WERI-Rb-1 (cell line): Measurements from ENCODE around the gene NPY.

Experiments
- DNase-seq: peaks from one replicate; pipeline ENCODE4 v3.0.0-alpha.2; 2020
- H3K27ac ChIP-seq: fragments of 250-450 bp; sonication (Bioruptor Pico); 2 replicates; pipeline ENCODE4 v1.5.1; 2020; ENCODE audit warnings: mild to moderate bottlenecking, moderate library complexity
- H3K27me3 ChIP-seq: fragments of 250-450 bp; sonication (Bioruptor Pico); 2 replicates; pipeline ENCODE4 v1.5.1; 2021; ENCODE audit warnings: mild to moderate bottlenecking, low read depth, moderate library complexity; ENCODE audit not compliant: insufficient read depth, severe bottlenecking
- H3K36me3 ChIP-seq: fragments of 250-450 bp; sonication (Bioruptor Pico); 2 replicates; pipeline ENCODE4 v1.5.1; 2020; ENCODE audit warnings: mild to moderate bottlenecking, moderate library complexity
- H3K4me3 ChIP-seq: 2 replicates; pipeline ENCODE4 v1.5.1; 2011; ENCODE audit warnings: low read depth, mild to moderate bottlenecking, control low read depth, low read length
- H3K9me3 ChIP-seq: fragments of 250-450 bp; sonication (Bioruptor Pico); 2 replicates; pipeline ENCODE4 v1.5.1; 2021; ENCODE audit warnings: mild to moderate bottlenecking, moderate library complexity; ENCODE audit not compliant: severe bottlenecking
- TF ChIP-seq, protein P1 (sequence below): IDR thresholded peaks from 2 replicates; pipeline ENCODE4 v1.5.1; 2011; ENCODE audit warnings: low read depth, mild to moderate bottlenecking, control low read depth, inconsistent platforms, low read length

The NPY gene

GRCh38 chr7:24340727-24341126 is 56.7 kb downstream of the NPY start:
- TF ChIP-seq, protein P1, sequence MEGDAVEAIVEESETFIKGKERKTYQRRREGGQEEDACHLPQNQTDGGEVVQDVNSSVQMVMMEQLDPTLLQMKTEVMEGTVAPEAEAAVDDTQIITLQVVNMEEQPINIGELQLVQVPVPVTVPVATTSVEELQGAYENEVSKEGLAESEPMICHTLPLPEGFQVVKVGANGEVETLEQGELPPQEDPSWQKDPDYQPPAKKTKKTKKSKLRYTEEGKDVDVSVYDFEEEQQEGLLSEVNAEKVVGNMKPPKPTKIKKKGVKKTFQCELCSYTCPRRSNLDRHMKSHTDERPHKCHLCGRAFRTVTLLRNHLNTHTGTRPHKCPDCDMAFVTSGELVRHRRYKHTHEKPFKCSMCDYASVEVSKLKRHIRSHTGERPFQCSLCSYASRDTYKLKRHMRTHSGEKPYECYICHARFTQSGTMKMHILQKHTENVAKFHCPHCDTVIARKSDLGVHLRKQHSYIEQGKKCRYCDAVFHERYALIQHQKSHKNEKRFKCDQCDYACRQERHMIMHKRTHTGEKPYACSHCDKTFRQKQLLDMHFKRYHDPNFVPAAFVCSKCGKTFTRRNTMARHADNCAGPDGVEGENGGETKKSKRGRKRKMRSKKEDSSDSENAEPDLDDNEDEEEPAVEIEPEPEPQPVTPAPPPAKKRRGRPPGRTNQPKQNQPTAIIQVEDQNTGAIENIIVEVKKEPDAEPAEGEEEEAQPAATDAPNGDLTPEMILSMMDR = no peak
- DNase-seq = no peak
- Histone ChIP-seq H3K4me3 (no peak overlapping the region), H3K36me3 (no peaks in the 10 kb centered on the region), H3K9me3 (no peaks in the 10 kb centered on the region), H3K27me3 (no peaks in the 10 kb centered on the region), H3K27ac (no peak overlapping the region)
